Measurements from ENCODE around the gene ARID4A. TPM values are rescaled to one million over a fixed set of nuclear protein-coding genes. Genes with fewer than 3 reads are reported as not detected.

Gene ARID4A
- total and polyA plus RNA-seq, 7 donors: 4.2 to 31.9 (median 18.1) TPM

DNA sequence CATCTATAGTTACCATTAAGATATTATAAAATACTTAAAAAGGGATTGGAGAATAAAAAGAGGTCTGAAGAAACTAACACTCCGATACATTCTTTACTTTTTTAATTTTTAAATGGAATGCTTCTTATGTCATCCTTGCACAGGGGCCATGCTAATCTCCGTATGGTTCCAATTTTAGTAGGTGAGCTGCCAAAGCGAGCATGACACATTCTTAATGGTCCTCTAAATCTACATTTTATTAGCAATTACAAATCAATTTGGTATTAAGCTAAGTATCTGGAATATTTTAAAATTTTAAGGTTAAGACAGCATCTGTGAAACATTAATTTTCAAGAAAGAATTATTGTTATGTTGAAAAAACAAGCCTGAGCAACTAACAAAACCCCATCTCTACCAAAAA is 6.2 kb upstream of the ARID4A start:
- TF ChIP-seq EP300 (IDR thresholded peaks at IDR 0.05): no peak
- TF ChIP-seq, protein P1, sequence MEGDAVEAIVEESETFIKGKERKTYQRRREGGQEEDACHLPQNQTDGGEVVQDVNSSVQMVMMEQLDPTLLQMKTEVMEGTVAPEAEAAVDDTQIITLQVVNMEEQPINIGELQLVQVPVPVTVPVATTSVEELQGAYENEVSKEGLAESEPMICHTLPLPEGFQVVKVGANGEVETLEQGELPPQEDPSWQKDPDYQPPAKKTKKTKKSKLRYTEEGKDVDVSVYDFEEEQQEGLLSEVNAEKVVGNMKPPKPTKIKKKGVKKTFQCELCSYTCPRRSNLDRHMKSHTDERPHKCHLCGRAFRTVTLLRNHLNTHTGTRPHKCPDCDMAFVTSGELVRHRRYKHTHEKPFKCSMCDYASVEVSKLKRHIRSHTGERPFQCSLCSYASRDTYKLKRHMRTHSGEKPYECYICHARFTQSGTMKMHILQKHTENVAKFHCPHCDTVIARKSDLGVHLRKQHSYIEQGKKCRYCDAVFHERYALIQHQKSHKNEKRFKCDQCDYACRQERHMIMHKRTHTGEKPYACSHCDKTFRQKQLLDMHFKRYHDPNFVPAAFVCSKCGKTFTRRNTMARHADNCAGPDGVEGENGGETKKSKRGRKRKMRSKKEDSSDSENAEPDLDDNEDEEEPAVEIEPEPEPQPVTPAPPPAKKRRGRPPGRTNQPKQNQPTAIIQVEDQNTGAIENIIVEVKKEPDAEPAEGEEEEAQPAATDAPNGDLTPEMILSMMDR (IDR thresholded peaks at IDR 0.05): no peak
- no peak for TF ChIP-seq POLR2A (IDR thresholded peaks at IDR 0.05)
- no peak for TF ChIP-seq POLR2AphosphoS5 (IDR thresholded peaks at IDR 0.05)
- no peak overlapping the region for H3K4me3 ChIP-seq
- peaks cover 0 to 72% (median 27%) of the 10 kb centered on the region in 4 donors for H3K4me1 ChIP-seq
- DNase-seq: no peak
- no peak overlapping the region for H3K27ac ChIP-seq
- H3K9me3 ChIP-seq: no peaks in the 10 kb centered on the region
- peaks cover 6 to 78% (median 32%) of the 10 kb centered on the region in 4 donors for H3K36me3 ChIP-seq
- intact Hi-C loops (cut with DNase I): no loop called here
- H3K27me3 ChIP-seq: no peaks in the 10 kb centered on the region
- WGBS, 2 donors: 90 to 94% methylated on average over 3 of the region's 3 CpGs

DNA sequence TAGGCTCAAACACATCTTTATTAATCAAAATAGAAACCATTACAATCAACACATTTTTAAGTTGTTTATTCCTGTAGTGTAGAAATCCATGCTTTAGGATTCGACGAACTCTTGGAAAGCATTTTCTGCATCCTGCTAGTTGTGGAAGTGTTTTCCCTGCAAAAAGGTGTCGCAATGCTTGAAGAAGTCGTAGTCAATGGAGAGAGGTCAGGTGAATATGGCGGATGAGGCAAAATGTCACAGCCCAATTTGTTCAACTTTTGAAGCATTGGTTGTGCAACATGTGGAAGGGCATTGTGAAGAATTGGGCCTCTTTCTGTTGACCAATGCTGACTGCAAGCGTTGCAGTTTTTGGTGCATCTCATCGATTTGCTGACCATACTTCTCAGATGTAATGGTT is 4.2 kb upstream of the ARID4A start:
- Histone ChIP-seq H3K36me3 (peaks cover 6 to 64% (median 32%) of the 10 kb centered on the region in 4 donors), H3K4me1 (peaks cover 0 to 63% (median 26%) of the 10 kb centered on the region in 4 donors), H3K27me3 (no peaks in the 10 kb centered on the region), H3K9me3 (no peaks in the 10 kb centered on the region), H3K27ac (no peak overlapping the region), H3K4me3 (no peak overlapping the region)
- no peak for DNase-seq
- WGBS, 2 donors: 97 to 98% methylated on average over 7 of the region's 7 CpGs
- TF ChIP-seq, protein P1 (IDR thresholded peaks at IDR 0.05): no peak
- TF ChIP-seq EP300 (IDR thresholded peaks at IDR 0.05): no peak
- TF ChIP-seq POLR2A (IDR thresholded peaks at IDR 0.05): no peak
- intact Hi-C loops (cut with DNase I): no loop called here

DNA sequence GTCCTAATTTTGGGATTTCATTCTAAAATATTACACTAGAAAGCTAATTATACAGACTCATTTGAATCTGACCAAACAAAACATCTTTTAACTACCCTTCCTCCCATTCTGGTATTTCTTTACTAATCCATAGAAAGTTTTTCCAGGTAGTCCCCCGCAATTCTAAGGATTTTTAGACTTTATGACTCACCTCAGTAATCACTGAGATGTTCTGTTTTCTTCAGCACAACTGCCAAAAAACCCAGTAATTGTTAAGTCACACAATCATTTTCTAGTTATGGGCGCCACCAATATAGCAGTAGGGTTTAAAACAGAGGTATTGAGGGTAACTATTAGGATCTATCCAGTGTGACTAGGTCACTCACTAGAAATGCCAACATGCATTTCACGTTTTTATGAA is 1.6 kb upstream of the ARID4A start:
- Histone ChIP-seq H3K27me3 (no peaks in the 10 kb centered on the region), H3K27ac (peak overlapping the region; percentile 92 to 98 (median 94)), H3K9me3 (no peaks in the 10 kb centered on the region), H3K4me3 (peak overlapping the region; percentile 61 to 99 (median 86)), H3K36me3 (peaks cover 6 to 42% (median 20%) of the 10 kb centered on the region in 4 donors), H3K4me1 (peaks cover 0 to 66% (median 28%) of the 10 kb centered on the region in 4 donors)
- intact Hi-C loops (cut with DNase I): loop anchor here (2.0 kb wide), 1 partner anchor 52 kb away; the partner anchor contains the start of gene PSMA3
- TF ChIP-seq, protein P1 (IDR thresholded peaks at IDR 0.05): no peak
- TF ChIP-seq EP300 (IDR thresholded peaks at IDR 0.05) (no peak), POLR2A (IDR thresholded peaks at IDR 0.05) (no peak), POLR2AphosphoS5 (IDR thresholded peaks at IDR 0.05) (no peak)
- WGBS, 2 donors: 2 to 7% methylated on average over 3 of the region's 3 CpGs
- no peak for DNase-seq

DNA sequence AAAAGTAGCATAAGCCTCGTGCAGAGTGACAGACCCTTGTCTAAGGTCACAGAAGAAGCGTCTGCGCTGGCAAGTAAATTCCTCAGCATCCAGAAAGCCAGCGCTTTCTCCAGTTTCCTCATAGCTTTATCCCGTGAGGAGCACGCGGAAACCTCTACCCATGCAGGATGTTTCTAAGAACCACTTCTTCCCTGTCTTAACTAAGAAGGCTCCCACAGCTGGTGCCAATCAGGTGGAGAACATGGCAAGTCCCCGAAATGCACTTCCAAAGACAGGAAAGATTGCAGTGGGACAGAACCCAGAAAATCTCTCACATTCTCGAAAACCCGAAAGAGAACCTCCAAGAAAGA is 968 bp upstream of the ARID4A start:
- no peaks in the 10 kb centered on the region for H3K9me3 ChIP-seq
- intact Hi-C loops (cut with DNase I): loop anchor here (2.0 kb wide), 1 partner anchor 53 kb away; the partner anchor contains the start of gene PSMA3
- peak overlapping the region; percentile 61 to 99 (median 86) for H3K4me3 ChIP-seq
- H3K36me3 ChIP-seq: peaks cover 6 to 42% (median 20%) of the 10 kb centered on the region in 4 donors
- DNase-seq: no peak
- peak in 1 of 4 donors; percentile 14 for TF ChIP-seq EP300 (IDR thresholded peaks at IDR 0.05)
- no peak for TF ChIP-seq POLR2AphosphoS5 (IDR thresholded peaks at IDR 0.05)
- peaks cover 0 to 60% (median 28%) of the 10 kb centered on the region in 4 donors for H3K4me1 ChIP-seq
- H3K27ac ChIP-seq: peak overlapping the region; percentile 92 to 98 (median 94)
- WGBS, 2 donors: 0 to 1% methylated on average over 10 of the region's 10 CpGs
- no peaks in the 10 kb centered on the region for H3K27me3 ChIP-seq

DNA sequence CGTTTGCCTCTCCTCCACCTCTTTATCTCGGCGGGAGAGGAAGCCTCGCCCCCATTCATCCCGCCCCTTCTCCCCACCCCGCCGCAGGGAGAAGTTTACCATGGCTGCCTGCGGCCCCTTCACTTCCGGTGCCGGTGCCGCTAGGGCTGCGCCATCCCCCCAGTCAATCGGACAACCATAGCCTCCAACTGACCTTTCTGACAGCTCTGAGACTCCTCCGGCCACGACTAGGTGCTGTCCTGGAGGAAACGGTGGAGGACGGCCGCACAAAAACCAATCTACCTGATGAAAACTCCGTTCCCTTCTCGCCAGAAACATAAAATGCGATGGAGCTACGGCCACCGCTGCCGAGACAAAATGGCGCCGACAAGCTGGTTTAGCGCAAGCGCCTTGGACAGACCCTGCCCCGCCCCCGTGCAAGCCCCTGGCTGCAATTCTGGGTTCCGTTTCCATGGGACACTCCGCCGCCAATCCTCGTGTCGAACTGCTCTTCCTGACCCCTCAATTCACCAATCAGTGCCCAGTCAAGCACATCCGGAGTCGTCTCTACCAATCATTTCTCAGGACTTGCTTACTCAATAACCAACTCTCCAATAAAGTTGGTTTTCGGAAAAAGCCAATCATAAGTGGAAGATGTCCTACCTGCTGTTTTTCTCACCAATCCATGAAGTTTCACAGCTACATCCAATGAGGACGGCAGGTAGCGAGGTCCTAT is 436 bp upstream of the ARID4A start:
- peak overlapping the region; percentile 81 to 99 (median 88) for H3K4me3 ChIP-seq
- H3K4me1 ChIP-seq: peaks cover 0 to 55% (median 28%) of the 10 kb centered on the region in 4 donors
- 0% methylated on average over 40 of the region's 40 CpGs for WGBS, 2 donors
- H3K27ac ChIP-seq: peak overlapping the region; percentile 93 to 98 (median 95)
- H3K27me3 ChIP-seq: no peaks in the 10 kb centered on the region
- peak; percentile 41 to 88 (median 82) for TF ChIP-seq POLR2AphosphoS5 (IDR thresholded peaks at IDR 0.05)
- TF ChIP-seq, protein P1 (IDR thresholded peaks at IDR 0.05): no peak
- peak; percentile 62 to 74 for TF ChIP-seq POLR2A (IDR thresholded peaks at IDR 0.05)
- TF ChIP-seq EP300 (IDR thresholded peaks at IDR 0.05): no peak
- H3K36me3 ChIP-seq: peaks cover under 1 to 41% (median 20%) of the 10 kb centered on the region in 4 donors
- DNase-seq: peak; percentile 99
- intact Hi-C loops (cut with DNase I): loop anchor here (2.0 kb wide), 2 partner anchors 53 to 129 kb away; partner anchors contain the start of genes KIAA0586, PSMA3 and TIMM9
- H3K9me3 ChIP-seq: no peaks in the 10 kb centered on the region

All from sigmoid colon (tissue), 7 donors.